GM12878 (cell line): ENCODE data around the gene OR2T2. TPM values are rescaled to one million over a fixed set of nuclear protein-coding genes. Genes with fewer than 3 reads are reported as not detected.
"Not testable (repeated sequence)": the region's sequence is repeated elsewhere in the genome, so short reads cannot be mapped to it uniquely, and the experiment has no call there.

Experiments used
- ATAC-seq: fragments of 200-7000 bp; cut with Tn5 transposase; 3 replicates; pipeline ENCODE4 v1.9.1; 2020; ENCODE audit warnings: mild to moderate bottlenecking, moderate library complexity
- BruUV-seq: library from RNA; stranded (reverse); fragments of 400-500 nt; replicated peaks from 2 replicates; lab custom pipeline; 2021; lab: Mats Ljungman, UMichigan
- CTCF ChIA-PET: fragments of 300-600 bp; sonication (Branson Sonifier 250); formaldehyde crosslinking; extraction: SDS; loops from one replicate; lab custom pipeline; 2021; ENCODE audit warnings: inconsistent platforms; lab: Yijun Ruan, JAX
- POLR2A ChIA-PET: fragments of 350-600 bp; formaldehyde crosslinking; extraction: SDS; loops from one replicate; lab custom pipeline; 2021; ENCODE audit warnings: inconsistent platforms; lab: Charles Lee
- RAD21 ChIA-PET: fragments of 300-600 bp; sonication (Branson Sonifier 250); formaldehyde crosslinking; loops from one replicate; lab custom pipeline; 2023; ENCODE audit warnings: antibody characterized with exemption; ENCODE audit not compliant: unreplicated experiment; lab: Charles Lee
- SMC1A ChIA-PET: fragments of 300-600 bp; sonication (Branson Sonifier 250); formaldehyde crosslinking; loops from one replicate; lab custom pipeline; 2023; ENCODE audit not compliant: unreplicated experiment, uncharacterized antibody; lab: Charles Lee
- DNase-seq: peaks from one replicate; pipeline ENCODE4 v3.0.0-alpha.2; 2011; ENCODE audit warnings: low read depth, low spot score
- FAIRE-seq: peaks from 3 replicates; lab custom pipeline; 2011; peaks lifted over from hg19 to GRCh38; lab: Jason Lieb, UNC
- H2AFZ ChIP-seq: 2 replicates; pipeline ENCODE4 v1.6.0; 2011; ENCODE audit warnings: low read depth, low read length, control low read depth; ENCODE audit not compliant: control insufficient read depth
- H3K27ac ChIP-seq: 2 replicates; pipeline ENCODE4 v1.5.1; 2011; ENCODE audit warnings: control low read depth; ENCODE audit not compliant: control insufficient read depth, insufficient read depth
- H3K27me3 ChIP-seq, 2 experiments: replicated peaks in 1 of 2; 2 replicates each; pipeline versions ENCODE4 v1.6.0 to v1.6.1; 2011; ENCODE audit warnings: low read length in 1 of 2; ENCODE audit not compliant: control insufficient read depth in 2 of 2, insufficient read depth in 2 of 2
- H3K36me3 ChIP-seq, 2 experiments: 2 replicates each; pipeline ENCODE4 v1.5.1; 2011; ENCODE audit warnings: low read length in 1 of 2; ENCODE audit not compliant: control insufficient read depth in 2 of 2, insufficient read depth in 2 of 2
- H3K4me1 ChIP-seq: 2 replicates; pipeline ENCODE4 v1.6.1; 2011; ENCODE audit warnings: mild to moderate bottlenecking, low read length, moderate library complexity, mixed read lengths; ENCODE audit not compliant: control insufficient read depth, insufficient read depth
- H3K4me2 ChIP-seq: 2 replicates; pipeline ENCODE4 v1.6.0; 2011; ENCODE audit warnings: control low read depth; ENCODE audit not compliant: control insufficient read depth, insufficient read depth
- H3K4me3 ChIP-seq: fragments of 200-600 bp; sonication (generic); 2 replicates; pipeline ENCODE4 v1.5.1; 2016
- H3K79me2 ChIP-seq: 2 replicates; pipeline ENCODE4 v1.6.0; 2011; ENCODE audit warnings: low read length; ENCODE audit not compliant: control insufficient read depth, insufficient read depth
- H3K9ac ChIP-seq: 2 replicates; pipeline ENCODE4 v1.8.0; 2011; ENCODE audit warnings: low read length, control low read depth, mixed read lengths; ENCODE audit not compliant: control insufficient read depth, insufficient read depth
- H3K9me3 ChIP-seq: replicated peaks from 3 replicates; pipeline ENCODE4 v1.5.1; 2011; ENCODE audit warnings: mild to moderate bottlenecking, low read length; ENCODE audit not compliant: control insufficient read depth, insufficient read depth
- H4K20me1 ChIP-seq: 2 replicates; pipeline ENCODE4 v1.6.0; 2011; ENCODE audit not compliant: control insufficient read depth, insufficient read depth
- BHLHE40 ChIP-seq, 2 experiments: fragments of 450-650 bp in 1 of 2; IDR thresholded peaks; 2 replicates each; pipeline ENCODE4 v1.6.1; 2011 to 2017; ENCODE audit warnings: low read depth in 2 of 2, borderline replicate concordance in 1 of 2, improper control_type of control experiment in 1 of 2, low read length in 1 of 2, mild to moderate bottlenecking in 1 of 2
- CEBPB ChIP-seq, 2 experiments: fragments of 150-350 bp in 1 of 2; IDR thresholded peaks; 2 replicates each; pipeline ENCODE4 v1.6.1; 2012 to 2014; ENCODE audit warnings: low read depth in 2 of 2, low read length in 2 of 2, borderline replicate concordance in 1 of 2, inconsistent platforms in 1 of 2
- RUNX3 ChIP-seq: IDR thresholded peaks from 2 replicates; pipeline ENCODE4 v1.6.1; 2012; ENCODE audit warnings: low read length, inconsistent platforms
- WGBS: methylation state at CpG from one replicate; pipeline ENCODE4 v1.1.6; 2016; ENCODE audit warnings: low lambda C conversion rate; ENCODE audit not compliant: insufficient replicate concordance, insufficient coverage; ENCODE audit errors: missing lambda C conversion rate; 5-methylcytosine and 5-hydroxymethylcytosine counted together
- in situ Hi-C: fragments of 300-500 bp; cut with MboI; formaldehyde crosslinking; loops from 9 replicates; pipeline ENCODE4 v1.14.3; 2018; ENCODE audit warnings: mixed read lengths
- intact Hi-C: fragments of 100-400 bp; cut with micrococcal nuclease; formaldehyde crosslinking; loops from one replicate; pipeline ENCODE4 v1.14.2; 2022; ENCODE audit not compliant: unreplicated experiment
- polyA plus RNA-seq, 11 experiments: library from polyadenylated mRNA; depleted of rRNA in 4 of 11; unstranded in 6 of 11; stranded (reverse) in 5 of 11; fragments of >200 nt; fragmentation: Nextera tagmentation in 4 of 11; fragmentation: Illumina TruSeq in 1 of 11; extraction: Ambion mirVana in 4 of 11; extraction: Trizol in 1 of 11; gene quantifications; 1 replicate in 1 of 11; 2 replicates in 10 of 11; pipeline versions ENCODE4 v1.2.1 to v1.2.3, GENCODE V29; 2011 to 2016; ENCODE audit warnings: inconsistent platforms in 2 of 11, missing spikeins in 2 of 11, low read depth in 1 of 11
- total RNA-seq, 4 experiments: library from RNA; depleted of rRNA in 3 of 4; stranded (reverse); fragments of >200 nt in 3 of 4; fragmentation: Illumina TruSeq in 1 of 4; extraction: Trizol in 1 of 4; gene quantifications; 2 replicates each; pipeline versions ENCODE4 v1.2.1 to v1.2.3, GENCODE V29; 2013 to 2021
- TF ChIP-seq, protein P1 (sequence below): fragments of 450-650 bp; IDR thresholded peaks from 2 replicates; pipeline ENCODE4 v1.6.1; 2016; ENCODE audit warnings: mild to moderate bottlenecking

Gene OR2T2
- total and polyA plus RNA-seq, 10 of the 15 experiments (the other 5 are each of a cell fraction or from before 2014, with no cell fraction given), result 0.07 to 7.0 (median 1.2) TPM

DNA sequence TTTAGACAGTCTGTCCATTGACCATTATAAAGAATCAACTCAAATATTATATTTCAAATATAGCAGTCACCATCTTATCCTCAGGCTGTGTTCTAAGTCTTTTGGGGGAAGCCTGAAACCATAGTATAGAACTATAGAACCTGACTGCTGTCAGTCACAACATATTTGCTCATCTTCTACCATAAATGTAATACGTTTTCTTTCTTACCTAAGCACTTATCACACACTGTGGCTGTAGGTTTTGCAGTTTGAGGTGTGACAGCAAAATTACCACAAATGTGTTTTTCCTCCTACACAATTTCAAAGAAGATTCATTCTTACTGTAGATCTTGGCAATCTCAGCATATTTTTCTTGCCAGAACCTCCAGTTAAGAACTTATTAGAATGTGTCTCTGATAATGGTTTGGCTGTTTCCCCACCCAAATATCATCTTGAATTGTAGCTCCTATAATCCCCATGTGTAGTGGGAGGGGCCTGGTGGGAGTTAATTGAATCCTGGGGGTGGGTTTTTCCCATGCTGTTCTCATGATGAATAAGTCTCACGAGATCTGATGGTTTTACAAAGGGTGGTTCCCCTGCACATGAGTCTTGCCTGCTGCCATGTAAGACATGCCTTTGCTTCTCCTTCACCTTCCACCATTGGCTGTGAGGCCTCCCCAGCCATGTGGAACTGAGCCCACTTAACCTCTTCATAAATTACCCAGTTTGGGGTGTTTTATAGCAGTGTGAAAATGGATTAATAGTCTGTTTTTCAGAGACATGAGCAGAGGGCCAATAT is 2.7 kb upstream of the OR2T2 start:
- WGBS, result 67% methylated on average over 1 of the region's 2 CpGs
- POLR2A ChIA-PET, DNase-seq, RAD21 ChIA-PET, FAIRE-seq, H3K4me2 ChIP-seq, H3K4me3 ChIP-seq, H3K9me3 ChIP-seq, H3K79me2 ChIP-seq, BruUV-seq, H3K9ac ChIP-seq, H3K27ac ChIP-seq, H2AFZ ChIP-seq, H3K27me3 ChIP-seq, CTCF ChIA-PET, H3K36me3 ChIP-seq, H4K20me1 ChIP-seq: not testable (repeated sequence)
- ATAC-seq, result peak; percentile 38
- peaks cover 20% of the 10 kb centered on the region for H3K4me1 ChIP-seq
- intact Hi-C loops (loop anchor here (5.0 kb wide), 1 partner anchor 35 kb away; no protein-coding TSS in a partner anchor), in situ Hi-C loops (loop anchor here (25.0 kb wide), 1 partner anchor 1080 kb away; no protein-coding TSS in a partner anchor)
- SMC1A ChIA-PET, result interaction anchor here (0.7 kb wide), 1 partner anchor 209 kb away, joined by 3 read pairs; no protein-coding TSS in a partner anchor
- TF ChIP-seq, protein P1, sequence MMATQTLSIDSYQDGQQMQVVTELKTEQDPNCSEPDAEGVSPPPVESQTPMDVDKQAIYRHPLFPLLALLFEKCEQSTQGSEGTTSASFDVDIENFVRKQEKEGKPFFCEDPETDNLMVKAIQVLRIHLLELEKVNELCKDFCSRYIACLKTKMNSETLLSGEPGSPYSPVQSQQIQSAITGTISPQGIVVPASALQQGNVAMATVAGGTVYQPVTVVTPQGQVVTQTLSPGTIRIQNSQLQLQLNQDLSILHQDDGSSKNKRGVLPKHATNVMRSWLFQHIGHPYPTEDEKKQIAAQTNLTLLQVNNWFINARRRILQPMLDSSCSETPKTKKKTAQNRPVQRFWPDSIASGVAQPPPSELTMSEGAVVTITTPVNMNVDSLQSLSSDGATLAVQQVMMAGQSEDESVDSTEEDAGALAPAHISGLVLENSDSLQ, result peak; percentile 64
- 0 out of 2 replicates have a peak, but pooled peaks have one; percentile 21 for TF ChIP-seq RUNX3
- peak in 1 of 2 experiments; percentile 19; a peak in 1 of 4 replicates for TF ChIP-seq BHLHE40 (IDR thresholded peaks at IDR 0.05; ENCODE audit: borderline replicate concordance in 1 of 2, low read depth in 2 of 2, low read length in 1 of 2)

DNA sequence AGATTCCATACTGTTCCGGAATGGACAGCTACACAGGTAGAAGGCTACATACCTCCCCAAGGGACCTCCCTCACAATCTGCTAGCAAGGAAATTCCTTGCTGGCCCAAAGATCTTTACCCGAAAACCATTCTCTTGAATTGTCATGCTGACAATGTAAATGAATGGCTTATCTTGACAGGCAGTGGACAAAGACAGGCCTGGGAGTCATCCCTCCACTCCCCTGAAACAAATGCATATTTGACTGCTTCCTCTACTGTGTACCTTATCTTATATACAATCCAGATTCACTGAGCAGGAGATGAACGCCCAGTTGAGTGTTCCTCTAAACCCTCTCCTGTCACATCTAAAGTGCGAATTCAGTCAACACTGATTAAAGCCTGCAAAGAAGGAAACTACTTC is 834 bp upstream of the OR2T2 start:
- H3K9me3 ChIP-seq, H3K9ac ChIP-seq, FAIRE-seq, BruUV-seq, H3K4me1 ChIP-seq, H3K4me3 ChIP-seq, H3K4me2 ChIP-seq, H4K20me1 ChIP-seq, SMC1A ChIA-PET, POLR2A ChIA-PET, H3K79me2 ChIP-seq, H3K36me3 ChIP-seq, H2AFZ ChIP-seq, DNase-seq, CTCF ChIA-PET, H3K27me3 ChIP-seq, ATAC-seq, RAD21 ChIA-PET, H3K27ac ChIP-seq: not testable (repeated sequence)
- TF ChIP-seq CEBPB (IDR thresholded peaks at IDR 0.05; ENCODE audit: borderline replicate concordance in 1 of 2, low read depth in 2 of 2, low read length in 2 of 2), result 0 out of 4 replicates have a peak, but pooled peaks of 1 of the 2 experiments have one; percentile 19
- intact Hi-C loops, result loop anchor here (5.0 kb wide), 1 partner anchor 37 kb away; no protein-coding TSS in a partner anchor
- in situ Hi-C loops, result loop anchor here (25.0 kb wide), 1 partner anchor 1082 kb away; no protein-coding TSS in a partner anchor
- 57% methylated on average over 4 of the region's 4 CpGs for whole genome bisulfite sequencing

DNA sequence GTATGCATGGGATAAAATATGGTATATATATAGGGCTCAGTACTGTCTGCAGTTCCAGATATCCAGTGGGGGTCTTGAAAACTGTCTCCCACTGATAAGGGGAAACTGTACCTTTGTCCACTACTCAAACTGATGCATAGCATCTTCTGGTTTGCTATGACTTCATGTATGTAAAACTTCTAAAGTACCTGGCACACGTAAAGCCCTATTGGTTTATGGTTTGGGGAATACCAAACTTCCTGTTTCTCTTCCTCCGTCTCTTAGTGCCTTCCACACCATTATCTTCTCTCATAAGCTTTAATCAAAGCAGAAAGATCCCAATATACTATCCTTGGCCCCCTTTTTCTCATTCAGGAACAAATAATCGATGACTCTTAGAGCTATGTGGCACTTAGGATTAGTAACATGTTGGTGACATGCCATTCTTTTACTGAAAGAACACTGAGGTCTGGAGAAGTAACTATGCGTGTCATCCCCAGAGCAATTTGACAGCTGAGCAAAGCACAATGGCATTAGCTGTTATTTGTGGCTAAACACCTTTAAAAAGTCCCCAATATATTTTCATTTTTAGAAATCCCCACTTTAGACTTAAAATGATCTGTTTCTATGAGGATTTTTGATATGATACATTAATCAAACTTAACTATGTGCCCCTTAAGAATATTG is 3.1 kb downstream of the OR2T2 start:
- RAD21 ChIA-PET, H3K36me3 ChIP-seq, H3K79me2 ChIP-seq, CTCF ChIA-PET, H3K27me3 ChIP-seq, H3K9me3 ChIP-seq, BruUV-seq, intact Hi-C loops, DNase-seq, H4K20me1 ChIP-seq, H3K4me1 ChIP-seq, H2AFZ ChIP-seq: not testable (repeated sequence)
- FAIRE-seq, result peak; percentile 76
- no CpG with 5 or more reads among the region's 4 CpGs for WGBS
- in situ Hi-C loops, result loop anchor here (25.0 kb wide), 1 partner anchor 1086 kb away; no protein-coding TSS in a partner anchor
- Histone ChIP-seq H3K9ac (peak overlapping the region; percentile 59; the same call in 1 of the 2 replicates), H3K27ac (peak overlapping the region; percentile 89), H3K4me3 (peak overlapping the region; percentile 17; the same call in 1 of the 2 replicates), H3K4me2 (0 out of 2 replicates have a peak overlapping the region, but pooled peaks have one; percentile 25)
- ChIA-PET POLR2A (interaction anchor here (0.5 kb wide), 1 partner anchor 374 kb away, joined by 3 read pairs; no protein-coding TSS in a partner anchor), SMC1A (interaction anchor here (0.6 kb wide), 1 partner anchor 41 kb away, joined by 3 read pairs; no protein-coding TSS in a partner anchor)
- peak; percentile 51 for ATAC-seq
